WERI-Rb-1 (cell line): ENCODE results near the gene SSTR3.

Experiments
- DNase-seq: peaks from one replicate; pipeline ENCODE4 v3.0.0-alpha.2; 2020
- H3K27ac ChIP-seq: fragments of 250-450 bp; sonication (Bioruptor Pico); 2 replicates; pipeline ENCODE4 v1.5.1; 2020; ENCODE audit warnings: mild to moderate bottlenecking, moderate library complexity
- H3K27me3 ChIP-seq: fragments of 250-450 bp; sonication (Bioruptor Pico); 2 replicates; pipeline ENCODE4 v1.5.1; 2021; ENCODE audit warnings: mild to moderate bottlenecking, low read depth, moderate library complexity; ENCODE audit not compliant: insufficient read depth, severe bottlenecking
- H3K36me3 ChIP-seq: fragments of 250-450 bp; sonication (Bioruptor Pico); 2 replicates; pipeline ENCODE4 v1.5.1; 2020; ENCODE audit warnings: mild to moderate bottlenecking, moderate library complexity
- H3K4me3 ChIP-seq: 2 replicates; pipeline ENCODE4 v1.5.1; 2011; ENCODE audit warnings: low read depth, mild to moderate bottlenecking, control low read depth, low read length
- H3K9me3 ChIP-seq: fragments of 250-450 bp; sonication (Bioruptor Pico); 2 replicates; pipeline ENCODE4 v1.5.1; 2021; ENCODE audit warnings: mild to moderate bottlenecking, moderate library complexity; ENCODE audit not compliant: severe bottlenecking
- CTCF ChIP-seq: IDR thresholded peaks from 2 replicates; pipeline ENCODE4 v1.5.1; 2011; ENCODE audit warnings: low read depth, mild to moderate bottlenecking, control low read depth, inconsistent platforms, low read length

The SSTR3 gene

GRCh38 chr22:37240240-37240940 is 28.1 kb upstream of the SSTR3 start:
- DNase-seq = peak; percentile 66
- Histone ChIP-seq H3K9me3 (no peaks in the 10 kb centered on the region), H3K4me3 (no peak overlapping the region), H3K27me3 (no peaks in the 10 kb centered on the region), H3K27ac (peak overlapping the region; percentile 49), H3K36me3 (no peaks in the 10 kb centered on the region)
- TF ChIP-seq CTCF = no peak

GRCh38 chr22:37239336-37240239 is 27.3 kb upstream of the SSTR3 start:
- peak overlapping the region; percentile 49 for H3K27ac ChIP-seq
- no peaks in the 10 kb centered on the region for H3K36me3 ChIP-seq
- TF ChIP-seq CTCF = peak; percentile 9; the same call in 1 of the 2 replicates
- H3K9me3 ChIP-seq = no peaks in the 10 kb centered on the region
- H3K27me3 ChIP-seq = no peaks in the 10 kb centered on the region
- no peak for DNase-seq
- H3K4me3 ChIP-seq = no peak overlapping the region

GRCh38 chr22:37237371-37238268 is 25.3 kb upstream of the SSTR3 start:
- TF ChIP-seq CTCF = no peak
- Histone ChIP-seq H3K4me3 (no peak overlapping the region), H3K36me3 (no peaks in the 10 kb centered on the region)

GRCh38 chr22:37235897-37236607 is 23.8 kb upstream of the SSTR3 start:
- no peaks in the 10 kb centered on the region for H3K27me3 ChIP-seq
- H3K27ac ChIP-seq = no peak overlapping the region
- no peaks in the 10 kb centered on the region for H3K9me3 ChIP-seq
- DNase-seq = no peak
- H3K36me3 ChIP-seq = no peaks in the 10 kb centered on the region
- H3K4me3 ChIP-seq = no peak overlapping the region
- TF ChIP-seq CTCF = no peak

More at GRCh38 chr22:37237371-37238268, 25.3 kb upstream of the SSTR3 start:
- H3K9me3 ChIP-seq = no peaks in the 10 kb centered on the region
- no peak for DNase-seq
- H3K27me3 ChIP-seq = no peaks in the 10 kb centered on the region
- H3K27ac ChIP-seq = no peak overlapping the region
